Hippocampal formation (tissue), 2 donors: ENCODE results near the gene RAB35.

Experiments
- DNase-seq, 2 donors: peaks; one replicate each; lab custom pipeline; 2025; lab: John Stamatoyannopoulos, UW

RAB35 gene

GRCh38 chr12:120116441-120116791 lies at the start of gene RAB35:
RAB35 (minus strand) TSS chr12:120116753; CDS start chr12:120116650, 103 bp downstream.
- no peak for DNase-seq

GRCh38 chr12:120164293-120164692 lies 47.7 kb upstream of the RAB35 start:
- no peak for DNase-seq

- DNase-seq, result no peak
Measured at GRCh38 chr12:120162763-120163162, 46.2 kb upstream of the RAB35 start.

GRCh38 chr12:120161852-120162251 lies 45.3 kb upstream of the RAB35 start:
- DNase-seq, result no peak

DNA sequence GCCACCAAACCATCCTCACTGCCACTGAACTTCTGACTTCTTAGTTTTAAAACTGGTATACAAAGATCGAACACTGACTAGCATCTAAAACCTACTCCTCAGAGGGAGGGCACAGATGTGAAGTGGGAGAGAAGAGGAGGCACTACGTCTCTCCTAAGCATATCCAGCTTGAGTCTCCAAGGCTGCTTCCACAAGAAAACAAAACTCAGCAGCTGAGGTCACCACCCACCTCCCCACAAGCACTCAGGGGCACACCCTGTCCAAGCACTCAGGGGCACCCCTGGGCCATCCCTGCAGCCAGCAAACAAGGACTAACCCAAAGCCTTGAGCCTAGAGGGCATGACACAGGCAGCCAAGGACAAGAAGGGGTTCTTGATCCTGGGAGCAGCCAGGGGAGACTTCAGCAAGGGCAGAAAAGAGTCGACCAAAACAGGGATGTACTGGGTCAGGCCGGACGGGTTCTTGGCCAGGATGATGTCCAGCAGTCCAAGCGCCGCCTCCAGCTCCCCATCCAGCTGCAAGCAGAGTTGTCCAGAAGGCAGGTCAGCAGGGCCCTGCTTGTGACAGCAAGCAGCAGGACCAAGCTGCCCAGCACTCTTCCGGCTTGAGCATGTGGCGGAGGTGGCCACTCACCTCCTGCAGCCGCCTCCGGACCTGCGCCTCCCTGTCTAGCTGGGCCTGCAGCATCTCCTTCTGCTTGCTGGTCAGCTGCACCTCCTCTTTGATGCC lies 43.1 kb upstream of the RAB35 start:
- no peak for DNase-seq

- no peak for DNase-seq
Measured at GRCh38 chr12:120158351-120158750, 41.8 kb upstream of the RAB35 start.

DNA sequence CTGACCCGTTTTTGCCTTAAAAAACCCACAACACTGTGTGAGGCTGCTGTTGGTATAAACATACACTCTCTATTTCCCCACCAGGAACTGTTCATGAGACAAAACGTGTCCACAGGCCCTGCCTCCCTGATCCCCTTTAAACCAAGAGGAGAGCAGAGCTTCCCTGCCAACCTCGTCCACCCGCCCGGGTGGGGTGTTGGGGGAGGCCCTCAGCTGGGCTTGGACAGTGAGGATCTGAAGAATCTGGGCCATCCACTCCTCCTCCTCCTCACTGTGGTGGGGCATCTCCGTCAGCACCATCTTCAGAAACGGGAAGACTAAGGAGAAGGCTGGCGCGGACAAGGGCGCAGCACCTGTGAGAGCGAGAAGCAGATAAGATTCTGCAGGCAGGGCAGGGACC lies 41.1 kb upstream of the RAB35 start:
- DNase-seq, result no peak

GRCh38 chr12:120156315-120157259 lies 40.0 kb upstream of the RAB35 start:
- DNase-seq, result no peak

DNA sequence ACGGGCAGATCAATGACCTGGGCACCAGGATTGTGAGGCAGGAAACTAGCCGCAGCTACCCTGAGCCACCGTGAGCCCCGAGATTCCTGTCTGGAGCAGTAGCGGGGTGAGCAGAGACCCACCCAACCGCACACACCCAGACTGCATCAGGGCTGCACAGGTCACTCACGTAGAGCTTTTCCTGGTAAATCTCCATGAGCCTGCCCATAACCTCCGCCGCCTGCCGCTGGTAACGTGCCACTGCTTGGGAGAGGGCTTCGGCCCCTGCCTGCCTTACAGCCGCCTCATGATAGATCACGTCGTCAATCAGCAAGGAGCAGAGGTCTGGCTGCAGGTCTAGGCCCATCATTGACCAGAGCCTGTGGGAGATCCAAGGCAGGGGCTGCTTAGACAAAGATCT lies 38.5 kb upstream of the RAB35 start:
- DNase-seq, result no peak

DNA sequence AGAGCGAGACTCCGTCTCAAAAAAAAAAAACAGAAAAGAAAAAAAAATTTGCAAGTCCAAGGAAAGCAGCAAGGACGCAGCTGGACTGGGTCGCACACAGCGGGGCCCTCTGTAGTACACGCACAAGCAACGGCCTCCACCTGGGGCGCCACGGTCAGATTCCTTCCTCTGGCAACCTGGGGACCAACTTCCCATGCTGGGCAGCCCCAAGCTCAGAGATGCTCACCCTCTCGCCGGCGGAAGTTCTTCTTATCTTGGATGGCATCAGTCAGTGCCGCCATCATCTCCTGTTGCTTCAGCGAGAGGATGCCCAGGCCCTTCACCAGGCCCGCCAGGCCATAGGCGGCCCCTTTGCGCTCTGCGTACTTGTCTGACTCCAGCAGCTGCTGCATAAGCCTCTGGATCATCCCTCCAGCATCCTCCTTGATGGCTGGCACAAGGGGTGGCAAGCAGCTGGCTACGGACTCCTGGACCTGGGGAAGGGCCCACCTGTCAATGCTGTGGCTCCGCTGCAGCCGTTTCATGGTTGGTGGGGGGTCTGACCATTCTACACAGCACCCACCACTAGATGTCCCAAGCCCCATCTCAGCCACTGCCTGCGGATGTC lies 34.5 kb upstream of the RAB35 start:
- DNase-seq, result no peak

GRCh38 chr12:120148011-120148410 lies 31.5 kb upstream of the RAB35 start:
- no peak for DNase-seq

- DNase-seq, result no peak
Measured at GRCh38 chr12:120145164-120145563, 28.6 kb upstream of the RAB35 start.

- no peak for DNase-seq
Measured at GRCh38 chr12:120144215-120144614, 27.7 kb upstream of the RAB35 start.

DNA sequence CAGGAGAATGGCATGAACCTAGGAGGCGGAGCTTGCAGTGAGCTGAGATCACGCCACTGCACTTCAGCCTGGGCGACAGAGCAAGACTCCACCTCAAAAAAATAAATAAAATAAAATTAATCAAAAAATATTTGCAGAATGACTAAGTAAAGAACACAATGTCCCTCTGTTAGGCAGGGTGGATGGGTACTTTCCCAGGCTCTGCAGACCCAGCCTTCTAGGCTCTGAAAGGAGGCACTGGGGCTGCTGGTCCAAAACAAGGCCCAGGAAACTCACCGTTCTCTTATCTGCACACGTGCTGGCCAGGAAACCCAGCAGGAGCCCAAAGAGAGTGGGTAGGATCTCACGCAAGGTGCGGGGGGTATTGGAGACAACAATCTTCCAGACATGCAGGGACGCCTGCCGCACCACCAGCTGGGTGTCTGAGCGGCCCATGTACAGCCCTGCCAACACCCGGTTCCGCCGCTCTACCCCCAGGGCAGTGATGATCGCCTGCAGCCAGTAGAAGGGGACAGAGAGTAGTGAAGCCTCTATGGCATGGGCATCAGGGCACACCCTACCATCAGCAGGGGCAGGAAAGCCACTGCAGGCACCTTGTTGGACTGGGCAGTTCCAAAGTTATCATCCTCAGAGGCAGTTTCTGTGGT lies 25.8 kb upstream of the RAB35 start:
- no peak for DNase-seq

- DNase-seq, result no peak
Measured at GRCh38 chr12:120141336-120141735, 24.8 kb upstream of the RAB35 start.

- no peak for DNase-seq
Measured at GRCh38 chr12:120140603-120141002, 24.1 kb upstream of the RAB35 start.

DNA sequence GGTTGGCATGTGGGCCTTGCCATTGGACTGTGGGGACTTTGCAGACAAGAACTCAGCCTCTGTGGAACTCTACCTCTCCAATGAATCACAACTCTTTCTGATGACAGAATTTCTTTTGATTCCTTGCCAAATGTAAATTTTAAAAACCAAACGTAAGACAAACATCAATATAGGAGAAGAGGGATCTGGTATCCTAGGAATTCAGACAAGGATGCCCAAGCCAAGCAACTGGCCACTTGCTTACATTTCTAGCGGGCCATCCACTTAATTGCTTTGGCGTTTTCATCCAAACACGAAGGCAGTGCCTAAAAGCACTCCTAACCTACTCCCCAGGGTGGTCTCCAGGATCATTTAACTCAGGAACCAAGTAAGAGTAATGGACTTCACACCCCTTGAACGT lies 23.4 kb upstream of the RAB35 start:
- DNase-seq, result no peak

GRCh38 chr12:120138366-120138765 lies 21.8 kb upstream of the RAB35 start:
- peak in 1 of 2 donors; percentile 40 for DNase-seq

- DNase-seq, result no peak
Measured at GRCh38 chr12:120137833-120138232, 21.3 kb upstream of the RAB35 start.

DNA sequence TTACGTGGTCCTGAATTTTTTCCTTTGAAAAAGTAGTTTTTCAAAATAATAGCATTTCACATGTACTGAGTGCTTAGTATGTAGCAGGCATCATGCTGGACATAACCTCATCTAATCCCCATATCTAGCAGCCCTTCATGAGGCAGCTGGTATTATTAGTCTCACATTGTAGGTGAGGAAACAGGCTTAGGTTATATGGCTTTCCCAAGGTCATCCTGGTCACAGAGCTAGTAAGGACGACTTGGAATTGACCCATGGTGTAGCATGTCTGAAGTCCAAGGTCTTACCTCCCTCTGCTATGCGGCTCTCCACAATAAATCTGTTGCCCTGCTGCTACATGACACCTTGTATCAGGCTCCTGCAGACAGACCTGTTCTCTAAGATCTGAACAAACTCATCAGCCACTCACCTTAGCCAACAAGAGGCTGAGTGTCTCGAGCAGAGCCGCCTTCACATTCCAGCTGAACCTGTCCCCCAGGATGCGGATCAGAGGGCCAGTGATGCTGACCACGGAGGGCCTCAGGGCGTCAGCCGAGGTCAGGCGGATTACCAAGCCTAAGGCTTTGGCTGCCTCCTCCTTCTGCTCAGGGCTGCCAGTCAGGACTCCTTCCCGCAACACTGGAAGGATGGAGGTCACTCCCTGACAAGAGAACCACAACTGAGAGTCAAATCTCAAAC lies 19.7 kb upstream of the RAB35 start:
- DNase-seq, result no peak

GRCh38 chr12:120134307-120134980 lies 17.9 kb upstream of the RAB35 start:
- DNase-seq, result no peak
